Choroid plexus epithelial cell (primary cell): Measurements from ENCODE around the gene CCDC81.
"Not testable (repeated sequence)": the region's sequence is repeated elsewhere in the genome, so short reads cannot be mapped to it uniquely, and the experiment has no call there.

Experiments
- DNase-seq: peaks from one replicate; pipeline ENCODE4 v3.0.0-alpha.2; 2010; ENCODE audit warnings: low read depth
- H3K4me3 ChIP-seq: 2 replicates; pipeline ENCODE4 v1.5.1; 2011; ENCODE audit warnings: low read depth, mild to moderate bottlenecking, control low read depth, low read length, moderate library complexity
- CTCF ChIP-seq: conservative IDR thresholded peaks from 2 replicates; pipeline ENCODE4 v1.5.1; 2011; ENCODE audit warnings: low read depth, mild to moderate bottlenecking, control low read depth, inconsistent platforms, low read length, moderate library complexity

The CCDC81 gene

GRCh38 chr11:86398106-86398505 is 23.4 kb downstream of the CCDC81 start:
- no peak for TF ChIP-seq CTCF
- DNase-seq, result no peak
- H3K4me3 ChIP-seq, result no peak overlapping the region

DNA sequence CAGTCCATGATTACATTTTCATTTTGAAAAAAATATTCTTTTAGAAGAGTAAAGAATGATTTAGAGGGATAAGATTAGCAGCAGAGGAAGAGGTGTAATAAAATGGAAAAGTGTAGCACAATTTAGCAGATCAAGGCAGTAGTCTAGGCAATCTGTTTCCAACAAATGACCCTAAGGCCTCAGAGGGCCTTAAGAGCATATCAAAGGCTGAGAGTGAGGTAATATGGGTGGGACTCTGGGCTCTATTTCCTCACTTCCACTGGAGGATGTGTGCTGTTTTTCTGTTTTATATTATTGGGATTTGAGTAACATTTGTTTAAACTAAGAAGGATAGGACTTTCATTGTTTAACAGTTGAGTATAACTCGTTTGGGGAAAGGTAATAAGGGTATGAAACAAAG is 28.8 kb downstream of the CCDC81 start:
- H3K4me3 ChIP-seq, result no peak overlapping the region
- TF ChIP-seq CTCF, result no peak
- no peak for DNase-seq

DNA sequence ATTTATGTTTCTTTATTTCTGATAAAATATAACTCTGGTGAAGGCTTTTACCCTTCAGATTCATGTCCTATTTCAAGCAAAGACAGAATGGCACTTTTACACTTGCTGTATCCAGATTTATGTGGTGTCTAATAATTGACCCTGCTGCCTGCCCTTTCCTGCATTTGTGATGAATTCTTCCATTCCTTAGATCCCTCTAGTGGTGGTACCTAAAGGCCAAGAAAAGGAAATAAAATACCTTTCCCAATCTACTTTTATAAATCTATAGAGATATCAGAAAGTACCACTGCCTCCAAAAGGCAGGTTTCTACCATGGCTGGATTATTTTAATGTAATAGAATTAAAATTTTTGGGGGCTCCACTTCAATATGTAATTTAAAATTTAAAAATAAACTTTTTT is 34.2 kb downstream of the CCDC81 start:
- TF ChIP-seq CTCF, result peak; percentile 62
- peak; percentile 26 for DNase-seq
- no peak overlapping the region for H3K4me3 ChIP-seq

- no peak overlapping the region for H3K4me3 ChIP-seq
- TF ChIP-seq CTCF, result no peak
- no peak for DNase-seq
Measured at GRCh38 chr11:86414032-86414431, 39.3 kb downstream of the CCDC81 start.

DNA sequence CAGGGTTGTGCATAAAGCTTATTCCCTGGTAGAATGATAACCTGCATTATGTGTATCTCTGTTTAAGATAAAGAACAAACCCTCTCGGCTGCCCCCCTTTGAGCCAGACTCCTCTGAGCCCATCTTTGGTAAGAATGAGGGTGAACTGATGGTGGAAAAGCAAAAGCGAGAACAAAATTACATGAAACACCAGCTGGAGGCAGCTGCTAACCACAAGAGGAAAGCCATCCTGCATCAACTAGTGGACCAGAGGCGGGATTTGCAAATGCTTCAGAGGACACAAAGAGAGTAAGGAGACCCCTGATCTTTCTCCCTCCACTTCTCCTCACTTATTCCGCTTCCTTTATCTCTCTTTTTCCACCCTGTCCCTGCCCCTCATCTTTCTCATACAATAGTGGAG is 40.3 kb downstream of the CCDC81 start:
- no peak for TF ChIP-seq CTCF
- DNase-seq, result no peak
- no peak overlapping the region for H3K4me3 ChIP-seq

- peak; percentile 25 for DNase-seq
- no peak overlapping the region for H3K4me3 ChIP-seq
- TF ChIP-seq CTCF, result no peak
Measured at GRCh38 chr11:86416494-86416893, 41.8 kb downstream of the CCDC81 start.

DNA sequence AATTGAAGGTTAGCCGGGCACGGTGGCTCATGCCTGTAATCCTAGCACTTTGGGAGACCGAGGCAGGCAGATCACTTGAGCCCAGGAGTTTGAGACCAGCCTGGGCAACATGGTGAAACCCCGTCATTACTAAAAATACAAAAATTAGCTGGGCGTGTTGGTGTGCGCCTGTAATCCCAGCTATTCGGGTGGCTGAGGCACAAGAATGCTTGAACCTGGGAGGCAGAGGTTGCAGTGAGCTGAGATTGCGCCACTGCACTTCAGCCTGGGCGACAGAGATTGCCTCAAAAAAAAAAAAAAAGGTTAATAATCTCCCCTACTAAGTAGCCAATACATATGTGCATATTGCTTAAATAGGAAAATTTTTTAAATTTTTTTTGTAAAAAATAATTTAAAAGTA is 42.3 kb downstream of the CCDC81 start:
- not testable (repeated sequence) for H3K4me3 ChIP-seq, DNase-seq

DNA sequence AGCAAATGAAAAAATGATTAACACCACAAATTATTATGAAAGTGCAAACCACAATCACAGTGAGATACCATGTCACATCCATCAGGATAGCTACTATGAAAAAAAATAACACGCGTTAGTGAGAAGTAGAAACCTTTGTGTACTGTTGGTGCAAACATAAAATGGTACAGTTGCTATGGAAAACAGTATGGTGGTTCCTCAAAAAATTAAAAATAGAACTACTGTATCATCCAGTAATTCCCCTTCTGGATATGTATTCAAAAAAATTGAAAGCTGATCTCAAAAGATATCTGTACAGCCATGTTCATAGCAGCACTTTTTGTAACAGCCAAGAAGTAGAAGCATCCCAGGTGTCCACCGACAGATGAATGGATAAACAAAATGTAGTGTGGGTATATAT is 43.4 kb downstream of the CCDC81 start:
- TF ChIP-seq CTCF, result no peak

More for the DNA sequence above, 43.4 kb downstream of the CCDC81 start:
- DNase-seq, result no peak
- no peak overlapping the region for H3K4me3 ChIP-seq
